OCI-LY7 (cell line): ENCODE data around the gene COBLL1.

ENCODE experiments used
- CTCF ChIP-seq: fragments of 200-600 bp; sonication (generic); conservative IDR thresholded peaks from 2 replicates; pipeline ENCODE4 v1.5.1; 2014; ENCODE audit warnings: mild to moderate bottlenecking, antibody characterized with exemption, low read length, moderate library complexity, mixed read lengths
- EZH2phosphoT487 ChIP-seq: fragments of 200-600 bp; sonication (generic); IDR thresholded peaks from 2 replicates; pipeline ENCODE4 v1.6.1; 2018; ENCODE audit warnings: low read depth, borderline replicate concordance, mild to moderate bottlenecking, mixed run types, antibody characterized with exemption, low read length, moderate library complexity, mixed read lengths

- TF ChIP-seq CTCF (no peak), EZH2phosphoT487 (no peak)
Measured at GRCh38 chr2:164696634-164697033, 145.0 kb downstream of the COBLL1 start.
